ENCODE measurements around the gene KIAA0825.
"Not testable (repeated sequence)": the region's sequence is repeated elsewhere in the genome, so short reads cannot be mapped to it uniquely, and the experiment has no call there.

The KIAA0825 gene

GRCh38 chr5:94375801-94376200 lies 242.6 kb downstream of the KIAA0825 start:
- no peak for DNase-seq

GRCh38 chr5:94374336-94374735 lies 244.1 kb downstream of the KIAA0825 start:
- no peak for DNase-seq

GRCh38 chr5:94367900-94368299 lies 250.5 kb downstream of the KIAA0825 start:
- no peak for DNase-seq

DNA sequence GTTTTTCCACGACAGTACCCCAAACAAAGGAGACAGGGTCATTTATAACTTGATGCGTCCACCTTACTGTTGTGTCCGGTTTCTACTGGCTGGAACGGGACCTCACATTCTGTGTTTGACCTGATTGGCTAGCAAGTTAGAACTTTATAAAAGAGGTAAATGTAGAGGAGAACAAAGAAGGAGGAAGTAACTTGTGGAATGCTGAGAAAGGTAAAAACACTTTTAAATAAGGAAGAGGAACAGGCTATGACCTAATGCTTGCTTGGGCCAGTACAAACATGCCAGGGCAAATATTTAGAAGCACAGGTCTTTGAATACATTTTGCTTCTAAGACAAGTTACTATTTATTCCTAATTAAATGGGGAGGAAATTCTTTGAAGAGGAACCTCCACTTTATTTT lies 251.6 kb downstream of the KIAA0825 start:
- DNase-seq: no peak

DNA sequence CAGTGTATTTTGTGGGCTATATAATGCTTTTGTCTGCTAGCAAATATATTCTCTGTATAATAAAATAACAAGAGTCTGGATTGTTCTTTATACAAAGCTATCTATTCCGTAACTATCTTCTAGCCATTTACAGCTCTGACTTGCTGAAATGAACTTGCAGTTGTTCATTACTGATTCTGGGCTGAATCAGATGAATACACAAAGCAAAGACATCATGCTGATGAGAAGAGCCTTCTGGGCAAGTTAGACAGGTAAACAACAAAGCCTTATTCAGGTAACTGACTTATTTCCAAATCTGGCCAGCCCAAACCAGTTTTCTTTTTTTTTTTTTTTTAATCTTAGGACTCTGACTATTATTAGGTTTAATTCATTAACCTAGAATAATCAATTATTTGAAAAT lies 255.5 kb downstream of the KIAA0825 start:
- DNase-seq: no peak

- no peak for DNase-seq
These were observed 256.3 kb downstream of the KIAA0825 start for GRCh38 chr5:94361832-94362796.

DNA sequence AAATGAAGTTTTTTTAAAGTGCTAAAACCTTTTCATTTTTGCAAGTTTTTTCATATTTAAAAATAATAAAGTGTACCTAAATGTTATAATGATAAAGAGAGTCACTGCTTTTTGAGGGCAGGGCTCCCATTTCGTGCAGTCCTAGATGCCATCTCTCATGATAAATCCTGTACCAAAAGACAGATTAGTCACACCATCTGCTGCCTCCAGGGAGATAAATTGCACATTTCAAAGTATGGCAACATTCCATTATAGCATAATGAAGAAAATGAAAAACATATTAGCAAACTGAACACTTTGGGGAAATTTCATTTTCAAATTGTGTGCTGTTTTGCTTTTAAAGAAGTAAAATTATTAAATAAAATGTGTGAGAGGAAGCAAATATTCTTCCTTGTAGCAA lies 257.2 kb downstream of the KIAA0825 start:
- no peak for DNase-seq

DNA sequence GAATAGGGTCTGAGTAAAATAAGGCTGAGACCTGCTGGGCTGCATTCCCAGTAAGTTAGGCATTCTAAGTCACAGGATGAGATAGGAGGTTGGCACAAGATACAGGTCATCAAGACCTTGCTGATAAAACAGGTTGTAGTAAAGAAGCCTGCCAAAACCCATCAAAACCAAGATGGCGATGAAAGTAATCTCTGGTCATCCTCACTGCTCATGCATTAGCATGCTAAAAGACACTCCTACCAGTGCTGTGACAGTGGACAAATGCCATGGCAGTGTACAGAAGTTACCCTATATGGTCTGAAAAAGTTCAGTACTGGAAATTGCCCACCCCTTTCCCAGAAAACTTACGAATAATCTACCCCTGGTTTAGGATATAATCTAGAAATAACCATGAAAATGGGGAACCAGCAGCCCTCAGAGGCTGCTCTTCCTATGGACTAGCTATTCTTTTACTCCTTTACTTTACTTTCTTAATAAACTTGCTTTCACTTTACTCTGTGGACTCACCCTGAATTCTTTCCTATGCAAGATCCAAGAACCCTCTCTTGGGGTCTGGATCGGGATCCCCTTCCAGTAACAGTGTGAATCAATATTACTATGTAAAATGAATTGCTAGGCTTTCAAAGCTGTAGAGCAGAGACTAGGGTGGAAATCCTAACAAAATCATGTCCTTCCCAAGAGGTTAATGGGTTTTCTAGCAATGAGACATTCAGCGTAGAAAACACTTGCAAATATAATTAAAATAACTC lies 257.8 kb downstream of the KIAA0825 start:
- DNase-seq: no peak

- DNase-seq: no peak
These were observed 258.5 kb downstream of the KIAA0825 start for GRCh38 chr5:94359880-94360279.

- DNase-seq: no peak
These were observed 262.6 kb downstream of the KIAA0825 start for GRCh38 chr5:94355811-94356210.

- not testable (repeated sequence) for DNase-seq
These were observed 263.4 kb downstream of the KIAA0825 start for GRCh38 chr5:94354837-94355485.

- DNase-seq: no peak
These were observed 264.8 kb downstream of the KIAA0825 start for GRCh38 chr5:94353605-94354004.

- DNase-seq: no peak
These were observed 271.3 kb downstream of the KIAA0825 start for GRCh38 chr5:94347130-94347529.

DNA sequence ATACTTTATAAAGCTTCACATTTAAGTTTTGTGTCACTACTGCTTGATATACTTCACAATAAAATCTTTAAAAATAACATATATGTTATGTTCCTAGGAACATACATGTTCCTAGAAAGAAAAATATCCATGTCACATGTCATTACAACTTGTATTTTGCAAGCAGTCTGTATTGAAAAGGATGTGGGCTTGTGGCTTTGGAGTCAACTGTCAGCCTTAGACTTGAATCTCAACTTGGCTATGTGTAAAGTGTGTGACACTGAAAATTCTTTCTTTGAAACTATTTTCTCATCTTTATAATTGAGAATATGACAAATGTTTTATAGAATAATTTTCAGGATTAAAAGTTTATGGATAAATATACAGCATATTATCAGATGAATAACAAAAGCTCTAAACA lies 273.1 kb downstream of the KIAA0825 start:
- DNase-seq: no peak

GRCh38 chr5:94337617-94338016 lies 280.8 kb downstream of the KIAA0825 start:
- no peak for DNase-seq

GRCh38 chr5:94335936-94336335 lies 282.5 kb downstream of the KIAA0825 start:
- DNase-seq: no peak

DNA sequence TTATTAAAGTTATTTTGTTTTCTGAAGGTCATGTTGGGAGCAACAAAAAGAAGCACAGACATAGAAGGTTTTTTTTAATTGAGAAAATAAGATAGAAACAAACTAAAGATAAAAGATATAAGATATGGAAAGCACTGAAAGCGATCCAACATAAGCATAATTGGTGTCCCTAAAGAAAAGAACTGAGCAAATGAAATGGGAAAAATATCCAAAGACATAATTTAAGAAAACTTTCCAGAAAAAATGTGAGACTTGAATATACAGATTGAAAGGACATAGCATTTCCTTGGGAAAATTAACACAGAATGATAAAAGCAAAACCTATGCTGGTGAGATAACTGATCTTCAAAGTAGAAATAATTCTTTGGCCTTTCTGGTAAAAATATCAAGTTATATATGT lies 289.3 kb downstream of the KIAA0825 start:
- no peak for DNase-seq

DNA sequence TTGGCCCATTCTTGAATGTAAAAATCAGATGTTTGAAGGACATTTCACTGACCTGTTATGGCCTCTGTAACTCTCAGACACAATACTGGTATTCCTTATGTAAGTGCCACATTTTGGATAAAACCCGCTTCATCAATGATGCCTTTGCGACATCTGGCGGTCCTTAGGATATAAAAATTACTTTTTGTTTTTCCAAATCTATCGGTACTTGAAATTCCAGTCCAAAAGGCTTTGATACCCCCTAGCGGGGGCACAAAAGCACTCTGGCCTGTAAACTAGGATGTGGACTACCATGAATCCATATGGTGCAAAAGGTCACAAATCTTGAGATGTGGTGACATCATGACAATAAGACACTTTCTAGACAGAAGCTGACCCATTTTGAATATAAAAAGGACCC lies 291.8 kb downstream of the KIAA0825 start:
- no peak for DNase-seq

- no peak for DNase-seq
These were observed 301.2 kb downstream of the KIAA0825 start for GRCh38 chr5:94316916-94317838.

DNA sequence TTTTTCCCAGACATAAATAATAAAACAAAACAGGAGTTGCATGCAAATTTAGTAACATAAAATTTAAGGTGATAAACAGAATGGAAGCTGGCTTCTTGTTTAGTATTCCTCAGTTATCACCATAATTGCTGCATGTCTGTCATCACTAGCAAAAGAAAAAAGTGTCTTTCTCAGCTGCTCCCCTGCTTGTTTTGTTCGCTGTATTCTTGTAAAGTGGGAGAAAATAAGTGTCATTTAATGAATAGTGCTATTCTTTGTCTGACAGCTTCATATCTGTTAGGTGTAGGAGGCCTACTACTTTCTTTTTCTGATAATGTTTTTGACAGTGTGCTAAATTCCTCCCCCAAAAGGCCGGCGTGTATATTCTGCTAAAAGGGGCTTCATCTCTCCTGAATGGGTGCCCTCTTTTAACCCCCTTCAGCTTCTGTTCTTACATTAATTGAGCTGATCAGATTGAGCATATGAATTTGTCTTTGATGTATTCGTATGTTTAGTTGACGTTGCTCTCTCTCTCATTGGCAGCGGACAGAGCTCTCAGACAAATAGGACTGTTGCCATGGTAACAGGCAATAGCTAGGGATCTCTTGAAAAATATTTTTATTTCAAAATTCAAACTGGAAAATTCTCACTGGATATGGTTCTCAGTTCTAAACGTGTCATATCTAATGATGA lies 303.8 kb downstream of the KIAA0825 start:
- peak in 13 of 56 donors; percentile 1 to 29 (median 7) for DNase-seq
